ENCODE data around the gene NRF1. TPM values are rescaled to one million over a fixed set of nuclear protein-coding genes. Genes with fewer than 3 reads are reported as not detected.

Gene NRF1
- total and polyA plus RNA-seq, 2 of the 8 experiments (the other 6 are each of a cell fraction or from before 2014, with no cell fraction given) = 18.2 to 21.4 TPM

DNA sequence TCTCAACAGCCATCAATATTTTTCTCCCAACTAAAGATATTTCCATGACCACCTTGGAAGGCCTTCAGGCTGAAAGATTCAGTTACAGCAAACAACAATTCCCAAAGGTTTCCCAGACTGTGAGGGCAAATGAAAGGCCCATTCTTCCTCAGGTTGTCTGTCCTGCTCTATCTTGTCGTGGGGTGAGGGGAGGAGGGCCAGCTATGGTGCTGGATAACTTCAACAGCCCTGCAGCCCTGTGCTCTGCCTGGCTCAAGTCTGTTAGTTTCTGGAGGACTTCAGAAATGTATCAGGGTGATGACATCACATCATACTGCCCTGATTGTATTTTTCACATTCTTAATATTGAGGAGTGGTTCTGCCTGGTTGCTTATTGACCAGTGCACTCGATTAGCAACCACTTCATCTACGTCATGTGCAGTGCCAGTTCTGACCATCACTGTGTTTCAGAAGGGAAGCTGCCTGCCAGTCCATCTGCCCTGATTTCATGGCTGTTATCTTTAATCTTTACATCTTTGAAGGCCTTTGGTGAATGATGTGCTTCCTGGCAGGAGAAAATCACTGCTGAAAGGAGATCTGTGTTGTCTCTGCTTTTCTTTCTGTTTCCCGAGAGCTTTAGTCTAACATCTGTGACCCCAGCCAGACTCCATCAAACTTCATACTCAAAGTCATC, 135.5 kb downstream of the NRF1 start:
- no peak overlapping the region for H3K18ac ChIP-seq (ENCODE audit: extremely low read depth, low read length)
- H4K8ac ChIP-seq (ENCODE audit: extremely low read depth, insufficient read depth, low read length) = no peak overlapping the region
- no peak overlapping the region for H2BK15ac ChIP-seq (ENCODE audit: low read length)
- H3K9ac ChIP-seq (replicated peaks in 1 of 4; ENCODE audit: extremely low read depth in 1 of 4, low read depth in 3 of 4, low read length in 3 of 4) = no peak overlapping the region
- no peak overlapping the region for H2AK5ac ChIP-seq (ENCODE audit: low read depth, low read length)
- peaks cover 0 to 18% (median 2%) of the 10 kb centered on the region in 4 experiments; a peak in 3 of 8 replicates for H3K36me3 ChIP-seq (ENCODE audit: control insufficient read depth in 2 of 4, insufficient read depth in 4 of 4, low read length in 3 of 4)
- H2BK20ac ChIP-seq (ENCODE audit: low read length) = no peak overlapping the region
- H3K4me3 ChIP-seq (ENCODE audit: extremely low read depth in 1 of 4, insufficient read depth in 2 of 4, low read depth in 3 of 4, low read length in 4 of 4) = no peak overlapping the region
- H4K5ac ChIP-seq (ENCODE audit: insufficient read length, low read depth, low read length) = no peak overlapping the region
- no peak overlapping the region for H2AFZ ChIP-seq (ENCODE audit: low read length)
- no peak overlapping the region for H4K91ac ChIP-seq (replicated peaks; ENCODE audit: insufficient read length, low read length)
- no peaks in the 10 kb centered on the region for H4K20me1 ChIP-seq (replicated peaks in 1 of 2; ENCODE audit: control insufficient read depth in 1 of 2, insufficient read depth in 2 of 2, low read length in 2 of 2)
- no peak overlapping the region for H3K4me2 ChIP-seq (ENCODE audit: insufficient read depth in 1 of 2, low read depth in 2 of 2, low read length in 2 of 2)
- no peak overlapping the region for H3K27ac ChIP-seq (ENCODE audit: low read depth, low read length)
- no peaks in the 10 kb centered on the region for H3K9me3 ChIP-seq (ENCODE audit: insufficient read depth in 2 of 2, low read depth in 1 of 2, low read length in 1 of 2)
- H3K4me1 ChIP-seq (replicated peaks in 1 of 4; ENCODE audit: control insufficient read depth in 3 of 4, insufficient read depth in 4 of 4, low read length in 3 of 4) = peaks cover 4 to 7% (median 6%) of the 10 kb centered on the region in 4 experiments; a peak in 4 of 7 replicates
- H3K23ac ChIP-seq (ENCODE audit: insufficient read length) = no peak overlapping the region
- H3K79me1 ChIP-seq (ENCODE audit: low read depth, low read length) = no peaks in the 10 kb centered on the region
- H3K56ac ChIP-seq (replicated peaks; ENCODE audit: insufficient read length, low read depth, low read length) = no peak overlapping the region
- DNase-seq (ENCODE audit: low read depth in 1 of 2, low spot score in 2 of 2) (no peak), FAIRE-seq (no peak)
- no peak overlapping the region for H2BK12ac ChIP-seq (ENCODE audit: low read depth, low read length)
- POLR2A ChIA-PET (ENCODE audit: partially characterized antibody) = no interaction called here
- H3K23me2 ChIP-seq (ENCODE audit: low read depth, low read length) = no peaks in the 10 kb centered on the region
- no peaks in the 10 kb centered on the region for H3K79me2 ChIP-seq (ENCODE audit: control insufficient read depth in 1 of 2, insufficient read depth in 2 of 2, low read length in 2 of 2)
- CTCF ChIA-PET (ENCODE audit: partially characterized antibody) = interaction anchor here (0.7 to 1.4 kb wide), 4 partner anchors 10 to 82 kb away, joined by 3 to 4 read pairs (median 3); no protein-coding TSS in a partner anchor
- WGBS, 2 experiments (ENCODE audit: extremely low coverage in 1 of 2, insufficient coverage in 1 of 2, insufficient read length in 1 of 2, insufficient replicate concordance in 2 of 2, low coverage in 1 of 2, low lambda C conversion rate in 2 of 2, missing lambda C conversion rate in 1 of 2) = 93% methylated on average over 4 of the region's 4 CpGs; no CpG with 5 or more reads in 1 of the 2 experiments
- no peak overlapping the region for H3K14ac ChIP-seq (ENCODE audit: insufficient read length)
- H3K27me3 ChIP-seq (replicated peaks in 1 of 4; ENCODE audit: control insufficient read depth in 3 of 4, extremely low read depth in 1 of 4, insufficient read depth in 3 of 4, low read length in 3 of 4) = no peaks in the 10 kb centered on the region
- no peak overlapping the region for H2BK5ac ChIP-seq (ENCODE audit: low read depth, low read length)
- no peak overlapping the region for H3K4ac ChIP-seq (replicated peaks; ENCODE audit: insufficient read length, low read depth, low read length)
- H2BK120ac ChIP-seq (replicated peaks; ENCODE audit: low read depth, low read length) = no peak overlapping the region
- TF ChIP-seq TAF1 (IDR thresholded peaks at IDR 0.05; ENCODE audit: low read depth, low read length) = no peak
- TF ChIP-seq RFX5 (IDR thresholded peaks at IDR 0.05; ENCODE audit: borderline replicate concordance, low read depth, low read length) = no peak
- TF ChIP-seq, protein P1, sequence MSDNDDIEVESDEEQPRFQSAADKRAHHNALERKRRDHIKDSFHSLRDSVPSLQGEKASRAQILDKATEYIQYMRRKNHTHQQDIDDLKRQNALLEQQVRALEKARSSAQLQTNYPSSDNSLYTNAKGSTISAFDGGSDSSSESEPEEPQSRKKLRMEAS (IDR thresholded peaks at IDR 0.05) = no peak
- TF ChIP-seq CTCF (IDR thresholded peaks at IDR 0.05; ENCODE audit: control extremely low read depth in 1 of 3, insufficient read depth in 1 of 3, low read depth in 1 of 3, low read length in 3 of 3) = no peak
- no peak for TF ChIP-seq HDAC2 (IDR thresholded peaks at IDR 0.05; ENCODE audit: borderline replicate concordance in 1 of 2, low read depth in 2 of 2, low read length in 2 of 2)
- TF ChIP-seq SP2 (IDR thresholded peaks at IDR 0.05; ENCODE audit: low read length) = no peak
- no peak for TF ChIP-seq NRF1 (IDR thresholded peaks at IDR 0.05; ENCODE audit: low read depth, low read length)
- TF ChIP-seq BCL11A (IDR thresholded peaks at IDR 0.05; ENCODE audit: low read depth in 2 of 2, low read length in 2 of 2) = no peak
- TF ChIP-seq MAFK (IDR thresholded peaks at IDR 0.05; ENCODE audit: low read depth, low read length) = no peak
- no peak for TF ChIP-seq TEAD4 (IDR thresholded peaks at IDR 0.05; ENCODE audit: low read depth, low read length)
